HepG2 (cell line): Measurements from ENCODE around the gene ARAP1. TPM values are rescaled to one million over a fixed set of nuclear protein-coding genes. Genes with fewer than 3 reads are reported as not detected.

Experiments used
- ARID4A ChIP-seq: sonication (generic); formaldehyde crosslinking; IDR thresholded peaks from 2 replicates; pipeline ENCODE4 v1.5.0; 2020; ENCODE audit warnings: mild to moderate bottlenecking, missing genetic modification reagents, borderline replicate concordance
- FOXO1 ChIP-seq: sonication (generic); formaldehyde crosslinking; IDR thresholded peaks from 2 replicates; pipeline ENCODE4 v1.4.0; 2020; ENCODE audit warnings: missing genetic modification reagents
- NFE2L1 ChIP-seq: sonication (generic); formaldehyde crosslinking; IDR thresholded peaks from 2 replicates; pipeline ENCODE4 v1.4.0; 2020; ENCODE audit warnings: missing genetic modification reagents, mild to moderate bottlenecking, borderline replicate concordance
- NFYB ChIP-seq: sonication (generic); formaldehyde crosslinking; IDR thresholded peaks from 2 replicates; pipeline ENCODE4 v1.4.0; 2020; ENCODE audit warnings: missing genetic modification reagents
- PBX2 ChIP-seq: IDR thresholded peaks from 2 replicates; pipeline ENCODE4 v1.6.1; 2016; ENCODE audit warnings: control low read depth
- RFX1 ChIP-seq: fragments of 450-650 bp; IDR thresholded peaks from 2 replicates; pipeline ENCODE4 v1.6.1; 2017
- RNF2 ChIP-seq: fragments of 450-650 bp; conservative IDR thresholded peaks from 2 replicates; pipeline ENCODE4 v1.6.1; 2016; ENCODE audit warnings: low read depth
- SP140L ChIP-seq: sonication (generic); formaldehyde crosslinking; IDR thresholded peaks from 2 replicates; pipeline ENCODE4 v1.4.0; 2020; ENCODE audit warnings: missing genetic modification reagents, borderline replicate concordance
- SRSF9 ChIP-seq: fragments of 200-400 bp; formaldehyde crosslinking; IDR thresholded peaks from 2 replicates; pipeline ENCODE4 v1.6.1; 2018; ENCODE audit warnings: borderline replicate concordance, mild to moderate bottlenecking, low read depth, low read length; ENCODE audit not compliant: insufficient read depth, poor library complexity, severe bottlenecking
- TFAP4 ChIP-seq: sonication (generic); IDR thresholded peaks from 2 replicates; pipeline ENCODE4 v1.6.1; 2016; ENCODE audit warnings: low read depth, borderline replicate concordance
- ZFP62 ChIP-seq: sonication (generic); formaldehyde crosslinking; IDR thresholded peaks from 2 replicates; pipeline ENCODE4 v1.4.0; 2020; ENCODE audit warnings: missing genetic modification reagents
- ZNF180 ChIP-seq: sonication (generic); formaldehyde crosslinking; IDR thresholded peaks from 2 replicates; pipeline ENCODE4 v1.4.0; 2020; ENCODE audit warnings: low read depth, missing genetic modification reagents, borderline replicate concordance
- ZNF264 ChIP-seq: sonication (generic); formaldehyde crosslinking; IDR thresholded peaks from 2 replicates; pipeline ENCODE4 v1.4.0; 2020; ENCODE audit warnings: missing genetic modification reagents
- ZNF383 ChIP-seq: sonication (generic); formaldehyde crosslinking; IDR thresholded peaks from 2 replicates; pipeline ENCODE4 v1.4.0; 2020; ENCODE audit warnings: missing genetic modification reagents, mild to moderate bottlenecking, borderline replicate concordance
- ZNF547 ChIP-seq: sonication (generic); formaldehyde crosslinking; IDR thresholded peaks from 2 replicates; pipeline ENCODE4 v1.5.1; 2020; ENCODE audit warnings: mild to moderate bottlenecking, missing genetic modification reagents
- ZNF703 ChIP-seq: sonication (generic); formaldehyde crosslinking; IDR thresholded peaks from 2 replicates; pipeline ENCODE4 v1.5.1; 2020; ENCODE audit warnings: missing genetic modification reagents, mild to moderate bottlenecking, moderate library complexity, borderline replicate concordance
- ZNF761 ChIP-seq: sonication (generic); formaldehyde crosslinking; conservative IDR thresholded peaks from 2 replicates; pipeline ENCODE4 v1.4.0; 2020; ENCODE audit warnings: mild to moderate bottlenecking, missing genetic modification reagents
- ZNF816 ChIP-seq: sonication (generic); formaldehyde crosslinking; IDR thresholded peaks from 2 replicates; pipeline ENCODE4 v1.8.0; 2022; ENCODE audit warnings: missing genetic modification reagents, mild to moderate bottlenecking, borderline replicate concordance
- ZSCAN31 ChIP-seq: sonication (generic); formaldehyde crosslinking; IDR thresholded peaks from 2 replicates; pipeline ENCODE4 v1.5.0; 2020; ENCODE audit warnings: low read depth, mild to moderate bottlenecking, missing genetic modification reagents
- polyA plus RNA-seq, 8 experiments: library from polyadenylated mRNA; depleted of rRNA in 3 of 8; stranded (reverse) in 7 of 8; unstranded in 1 of 8; fragments of >200 nt; fragmentation: Illumina TruSeq in 4 of 8; extraction: Trizol in 4 of 8; gene quantifications; 2 replicates each; pipeline versions ENCODE4 v1.2.1 to v1.2.3, GENCODE V29; 2011 to 2016; ENCODE audit warnings: low read depth in 4 of 8, missing spikeins in 1 of 8, mixed read lengths in 1 of 8; ENCODE audit not compliant: insufficient read depth in 1 of 8
- total RNA-seq, 5 experiments: library from RNA; depleted of rRNA; stranded (reverse); fragments of >200 nt; fragmentation: Illumina TruSeq; extraction: Trizol; gene quantifications; 2 replicates each; pipeline ENCODE4 v1.2.3, GENCODE V29; 2016; ENCODE audit warnings: low read depth in 1 of 5
- TF ChIP-seq, protein P1 (sequence below): sonication (generic); formaldehyde crosslinking; IDR thresholded peaks from 2 replicates; pipeline ENCODE4 v1.4.0; 2020; ENCODE audit warnings: missing genetic modification reagents

ARAP1 gene
- total and polyA plus RNA-seq, 2 of the 13 experiments (the other 11 are each of a cell fraction or from before 2014, with no cell fraction given): 43.2 to 55.5 TPM

- TF ChIP-seq RFX1 (no peak), ZNF547 (no peak), SP140L (no peak), ZNF264 (0 out of 2 replicates have a peak, but pooled peaks have one; percentile 49), SRSF9 (no peak), ZNF816 (CRISPR knock-in tag) (no peak), RNF2 (no peak), NFE2L1 (CRISPR knock-in tag) (no peak), NFYB (peak; percentile 78), FOXO1 (no peak), TFAP4 (peak; percentile 82; the same call in 1 of the 2 replicates), ZNF383 (CRISPR knock-in tag) (no peak; the same call in 1 of the 2 replicates), ARID4A (CRISPR knock-in tag) (peak; percentile 76; the same call in 1 of the 2 replicates), ZSCAN31 (CRISPR knock-in tag) (peak; percentile 40; the same call in 1 of the 2 replicates), ZNF180 (no peak), PBX2 (CRISPR knock-in tag) (peak; percentile 63; the same call in 1 of the 2 replicates), ZFP62 (no peak), ZNF761 (CRISPR knock-in tag) (peak; percentile 90), ZNF703 (no peak)
- TF ChIP-seq, protein P1, sequence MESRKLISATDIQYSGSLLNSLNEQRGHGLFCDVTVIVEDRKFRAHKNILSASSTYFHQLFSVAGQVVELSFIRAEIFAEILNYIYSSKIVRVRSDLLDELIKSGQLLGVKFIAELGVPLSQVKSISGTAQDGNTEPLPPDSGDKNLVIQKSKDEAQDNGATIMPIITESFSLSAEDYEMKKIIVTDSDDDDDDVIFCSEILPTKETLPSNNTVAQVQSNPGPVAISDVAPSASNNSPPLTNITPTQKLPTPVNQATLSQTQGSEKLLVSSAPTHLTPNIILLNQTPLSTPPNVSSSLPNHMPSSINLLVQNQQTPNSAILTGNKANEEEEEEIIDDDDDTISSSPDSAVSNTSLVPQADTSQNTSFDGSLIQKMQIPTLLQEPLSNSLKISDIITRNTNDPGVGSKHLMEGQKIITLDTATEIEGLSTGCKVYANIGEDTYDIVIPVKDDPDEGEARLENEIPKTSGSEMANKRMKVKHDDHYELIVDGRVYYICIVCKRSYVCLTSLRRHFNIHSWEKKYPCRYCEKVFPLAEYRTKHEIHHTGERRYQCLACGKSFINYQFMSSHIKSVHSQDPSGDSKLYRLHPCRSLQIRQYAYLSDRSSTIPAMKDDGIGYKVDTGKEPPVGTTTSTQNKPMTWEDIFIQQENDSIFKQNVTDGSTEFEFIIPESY (CRISPR knock-in tag): no peak
These were observed 35.3 kb upstream of the ARAP1 start (continued) for GRCh38 chr11:72787216-72788104.
